ENCODE data around the gene IDUA.

IDUA gene

GRCh38 chr4:967113-968104 is 19.4 kb upstream of the IDUA start:
- Histone ChIP-seq H3K9me3 (no peaks in the 10 kb centered on the region), H3K27ac (no peak overlapping the region), H3K4me1 (peaks cover 0 to 31% (median 22%) of the 10 kb centered on the region in 4 donors), H3K4me3 (no peak overlapping the region), H3K36me3 (peaks cover 2 to 51% (median 38%) of the 10 kb centered on the region in 3 donors), H3K27me3 (peaks cover 0 to 7% of the 10 kb centered on the region in 2 donors)
- intact Hi-C loops (cut with DNase I; ENCODE audit: low total_unique reads): no loop called here
- TF ChIP-seq, protein P1, sequence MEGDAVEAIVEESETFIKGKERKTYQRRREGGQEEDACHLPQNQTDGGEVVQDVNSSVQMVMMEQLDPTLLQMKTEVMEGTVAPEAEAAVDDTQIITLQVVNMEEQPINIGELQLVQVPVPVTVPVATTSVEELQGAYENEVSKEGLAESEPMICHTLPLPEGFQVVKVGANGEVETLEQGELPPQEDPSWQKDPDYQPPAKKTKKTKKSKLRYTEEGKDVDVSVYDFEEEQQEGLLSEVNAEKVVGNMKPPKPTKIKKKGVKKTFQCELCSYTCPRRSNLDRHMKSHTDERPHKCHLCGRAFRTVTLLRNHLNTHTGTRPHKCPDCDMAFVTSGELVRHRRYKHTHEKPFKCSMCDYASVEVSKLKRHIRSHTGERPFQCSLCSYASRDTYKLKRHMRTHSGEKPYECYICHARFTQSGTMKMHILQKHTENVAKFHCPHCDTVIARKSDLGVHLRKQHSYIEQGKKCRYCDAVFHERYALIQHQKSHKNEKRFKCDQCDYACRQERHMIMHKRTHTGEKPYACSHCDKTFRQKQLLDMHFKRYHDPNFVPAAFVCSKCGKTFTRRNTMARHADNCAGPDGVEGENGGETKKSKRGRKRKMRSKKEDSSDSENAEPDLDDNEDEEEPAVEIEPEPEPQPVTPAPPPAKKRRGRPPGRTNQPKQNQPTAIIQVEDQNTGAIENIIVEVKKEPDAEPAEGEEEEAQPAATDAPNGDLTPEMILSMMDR (IDR thresholded peaks at IDR 0.05): no peak
- no peak for DNase-seq

GRCh38 chr4:968221-968620 is 18.6 kb upstream of the IDUA start:
- TF ChIP-seq, protein P1 (IDR thresholded peaks at IDR 0.05): no peak
- intact Hi-C loops (cut with DNase I; ENCODE audit: low total_unique reads): no loop called here
- DNase-seq: no peak

GRCh38 chr4:968621-969394 is 18.0 kb upstream of the IDUA start:
- intact Hi-C loops (cut with DNase I; ENCODE audit: low total_unique reads): no loop called here
- Histone ChIP-seq H3K27me3 (peaks cover 0 to 7% of the 10 kb centered on the region in 2 donors), H3K9me3 (no peaks in the 10 kb centered on the region), H3K36me3 (peaks cover 0 to 39% (median 27%) of the 10 kb centered on the region in 3 donors), H3K4me1 (peaks cover 0 to 39% (median 29%) of the 10 kb centered on the region in 4 donors), H3K4me3 (no peak overlapping the region), H3K27ac (no peak overlapping the region)
- no peak for DNase-seq
- TF ChIP-seq, protein P1 (IDR thresholded peaks at IDR 0.05): no peak

More at GRCh38 chr4:968221-968620, 18.6 kb upstream of the IDUA start:
- Histone ChIP-seq H3K36me3 (peaks cover 0 to 43% (median 30%) of the 10 kb centered on the region in 3 donors), H3K27ac (no peak overlapping the region), H3K4me3 (no peak overlapping the region), H3K4me1 (peaks cover 0 to 36% (median 27%) of the 10 kb centered on the region in 4 donors), H3K27me3 (peaks cover 0 to 7% of the 10 kb centered on the region in 2 donors), H3K9me3 (no peaks in the 10 kb centered on the region)

DNA sequence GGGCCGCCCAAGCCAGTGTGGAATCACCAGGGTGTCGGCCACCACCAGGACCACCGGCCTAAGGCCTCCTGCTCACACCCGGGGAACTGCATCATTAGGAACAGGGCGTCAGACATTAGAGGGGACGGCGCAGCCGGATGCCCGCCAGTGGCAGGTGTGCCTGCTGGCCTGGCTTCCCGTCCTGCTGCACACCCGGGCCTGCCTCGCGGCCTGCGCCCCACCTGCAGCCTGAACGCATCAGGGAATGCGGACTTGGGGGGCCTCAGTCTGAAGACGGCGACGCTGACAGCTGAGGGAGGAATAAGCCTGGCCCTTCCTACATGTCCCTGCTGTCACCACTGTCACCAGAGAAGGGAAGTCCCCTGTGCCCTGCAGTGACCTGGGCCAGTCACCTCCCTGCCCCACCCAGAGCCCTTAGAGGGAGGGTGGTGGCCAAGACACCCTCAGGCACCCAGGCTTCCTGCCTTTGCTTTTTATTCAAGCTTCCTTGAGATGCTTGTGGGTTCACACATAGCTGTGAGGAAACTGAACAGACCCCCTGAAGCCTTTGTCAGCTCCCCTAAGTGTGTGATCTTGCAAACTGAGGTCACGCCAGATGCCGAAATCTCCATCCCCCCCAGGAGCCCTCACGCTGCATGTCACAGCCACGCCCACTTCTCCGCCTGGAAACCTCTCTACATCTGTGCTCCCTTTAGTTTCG is 16.6 kb upstream of the IDUA start:
- H3K27me3 ChIP-seq: peaks cover 0 to 7% of the 10 kb centered on the region in 2 donors
- H3K36me3 ChIP-seq: peaks cover 0 to 25% (median 23%) of the 10 kb centered on the region in 3 donors
- intact Hi-C loops (cut with DNase I; ENCODE audit: low total_unique reads): loop anchor here (5.0 to 10.0 kb wide), 2 partner anchors 38 to 1965 kb away; partner anchors contain the start of genes GAK and TMEM175
- no peak overlapping the region for H3K27ac ChIP-seq
- TF ChIP-seq, protein P1 (IDR thresholded peaks at IDR 0.05): no peak
- peaks cover 0 to 43% (median 31%) of the 10 kb centered on the region in 4 donors for H3K4me1 ChIP-seq
- H3K4me3 ChIP-seq: no peak overlapping the region
- no peaks in the 10 kb centered on the region for H3K9me3 ChIP-seq
- DNase-seq: no peak

All from tibial artery (tissue), 4 donors.